SK-N-MC (cell line): ENCODE results near the gene NEUROD2.

Experiments
- EZH2 ChIP-seq: fragments of 200-600 bp; sonication (generic); IDR thresholded peaks from one replicate; pipeline ENCODE4 v1.6.1; 2017; ENCODE audit warnings: antibody characterized with exemption
- POLR2AphosphoS5 ChIP-seq: IDR thresholded peaks from 2 replicates; pipeline ENCODE4 v1.6.1; 2012; ENCODE audit warnings: mild to moderate bottlenecking, low read depth, low read length, borderline replicate concordance

DNA sequence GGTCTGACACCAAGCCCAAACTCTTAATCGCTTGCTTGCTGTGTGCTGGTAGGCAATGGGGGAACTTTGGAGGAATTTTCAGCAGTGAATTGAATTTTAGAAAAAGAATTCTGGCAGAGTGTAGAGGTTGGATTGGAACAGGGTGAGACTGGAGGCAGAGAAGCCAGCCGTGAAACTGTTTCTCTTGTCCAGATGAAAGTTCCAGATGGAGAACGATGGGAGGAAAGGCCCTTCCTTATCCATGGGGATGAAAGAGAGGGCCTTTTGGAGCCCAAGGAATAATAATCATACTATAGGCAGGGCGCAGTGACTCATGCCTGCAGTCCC lies 26.0 kb downstream of the NEUROD2 start:
- TF ChIP-seq POLR2AphosphoS5: no peak
- TF ChIP-seq EZH2: no peak
